ENCODE data around the gene MDK.

DNA sequence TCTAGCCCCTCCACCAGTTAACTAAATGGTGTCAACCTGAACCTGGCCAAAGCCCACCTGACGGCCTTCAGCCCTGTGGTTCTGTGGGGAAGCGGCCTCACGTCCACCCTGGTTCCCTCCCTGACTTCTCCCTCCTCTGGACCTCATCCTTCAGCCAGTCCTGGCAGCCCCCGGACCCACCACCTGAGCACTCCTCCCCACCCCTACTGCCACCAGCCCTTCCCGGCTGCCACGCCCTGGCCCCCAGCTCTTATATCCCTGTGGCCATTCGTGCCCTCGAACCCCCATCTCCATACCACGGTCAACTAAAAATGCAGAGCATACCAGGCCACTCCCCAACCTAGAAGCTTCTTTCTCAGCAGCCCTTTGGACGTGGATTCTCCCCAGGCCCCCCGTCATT is 4.2 kb upstream of the MDK start:
- no peak for TF ChIP-seq EZH2 (IDR thresholded peaks at IDR 0.05; ENCODE audit: borderline replicate concordance, low read depth, low read length, severe bottlenecking)
- TF ChIP-seq, protein P1, sequence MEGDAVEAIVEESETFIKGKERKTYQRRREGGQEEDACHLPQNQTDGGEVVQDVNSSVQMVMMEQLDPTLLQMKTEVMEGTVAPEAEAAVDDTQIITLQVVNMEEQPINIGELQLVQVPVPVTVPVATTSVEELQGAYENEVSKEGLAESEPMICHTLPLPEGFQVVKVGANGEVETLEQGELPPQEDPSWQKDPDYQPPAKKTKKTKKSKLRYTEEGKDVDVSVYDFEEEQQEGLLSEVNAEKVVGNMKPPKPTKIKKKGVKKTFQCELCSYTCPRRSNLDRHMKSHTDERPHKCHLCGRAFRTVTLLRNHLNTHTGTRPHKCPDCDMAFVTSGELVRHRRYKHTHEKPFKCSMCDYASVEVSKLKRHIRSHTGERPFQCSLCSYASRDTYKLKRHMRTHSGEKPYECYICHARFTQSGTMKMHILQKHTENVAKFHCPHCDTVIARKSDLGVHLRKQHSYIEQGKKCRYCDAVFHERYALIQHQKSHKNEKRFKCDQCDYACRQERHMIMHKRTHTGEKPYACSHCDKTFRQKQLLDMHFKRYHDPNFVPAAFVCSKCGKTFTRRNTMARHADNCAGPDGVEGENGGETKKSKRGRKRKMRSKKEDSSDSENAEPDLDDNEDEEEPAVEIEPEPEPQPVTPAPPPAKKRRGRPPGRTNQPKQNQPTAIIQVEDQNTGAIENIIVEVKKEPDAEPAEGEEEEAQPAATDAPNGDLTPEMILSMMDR (IDR thresholded peaks at IDR 0.05; ENCODE audit: extremely low read depth in 1 of 2, insufficient read depth in 1 of 2, low read depth in 1 of 2, low read length in 2 of 2) = no peak
